Common myeloid progenitor, CD34-positive (primary cell): ENCODE measurements around the gene AASDHPPT.

ENCODE experiments used
- CTCF ChIA-PET: fragments of 350-600 bp; sonication (Branson Sonifier 250); formaldehyde crosslinking; loops from one replicate; lab custom pipeline; 2021; ENCODE audit warnings: antibody characterized with exemption; lab: Charles Lee
- POLR2A ChIA-PET: fragments of 350-600 bp; sonication (Branson Sonifier 250); formaldehyde crosslinking; loops from one replicate; lab custom pipeline; 2021; ENCODE audit warnings: antibody characterized with exemption; lab: Charles Lee
- DNase-seq, 3 donors: peaks; one replicate each; pipeline versions ENCODE4 v3.0.0 to v3.0.0-alpha.2; 2013
- H3K27ac ChIP-seq, 2 experiments: 1 replicate in 1 of 2; 2 replicates in 1 of 2; pipeline ENCODE4 v1.7.0; 2013; ENCODE audit warnings: inconsistent platforms in 2 of 2, low read length in 2 of 2, mild to moderate bottlenecking in 2 of 2, low read depth in 1 of 2, moderate library complexity in 1 of 2; ENCODE audit not compliant: severe bottlenecking in 2 of 2, insufficient read depth in 1 of 2, poor library complexity in 1 of 2
- H3K27me3 ChIP-seq, 5 experiments: replicated peaks in 2 of 5; 1 replicate in 3 of 5; 2 replicates in 2 of 5; pipeline versions ENCODE4 v1.6.1 to v1.7.0; 2013; ENCODE audit warnings: low read length in 4 of 5, mild to moderate bottlenecking in 2 of 5, moderate library complexity in 2 of 5, inconsistent platforms in 1 of 5; ENCODE audit not compliant: insufficient read depth in 5 of 5, control insufficient read depth in 4 of 5
- H3K36me3 ChIP-seq, 4 experiments: 1 replicate in 2 of 4; 2 replicates in 2 of 4; pipeline versions ENCODE4 v1.6.1 to v1.7.0; 2013; ENCODE audit warnings: low read length in 3 of 4, control low read depth in 1 of 4, mild to moderate bottlenecking in 1 of 4; ENCODE audit not compliant: control insufficient read depth in 4 of 4, insufficient read depth in 4 of 4
- H3K4me1 ChIP-seq, 4 experiments: 1 replicate in 3 of 4; 2 replicates in 1 of 4; pipeline versions ENCODE4 v1.6.1 to v1.7.1; 2013; ENCODE audit warnings: low read length in 3 of 4, mild to moderate bottlenecking in 3 of 4, control low read depth in 1 of 4, inconsistent platforms in 1 of 4, moderate library complexity in 1 of 4; ENCODE audit not compliant: control insufficient read depth in 4 of 4, insufficient read depth in 4 of 4; ENCODE audit errors: control extremely low read depth in 1 of 4
- H3K4me3 ChIP-seq, 7 experiments: 1 replicate in 4 of 7; 2 replicates in 3 of 7; pipeline versions ENCODE4 v1.5.1 to v1.7.0; 2013; ENCODE audit warnings: mild to moderate bottlenecking in 7 of 7, low read length in 6 of 7, moderate library complexity in 6 of 7, inconsistent platforms in 2 of 7, low read depth in 2 of 7, control low read depth in 1 of 7; ENCODE audit not compliant: insufficient read depth in 4 of 7, control insufficient read depth in 1 of 7; ENCODE audit errors: extremely low read depth in 1 of 7
- H3K9me3 ChIP-seq, 5 experiments: 1 replicate in 4 of 5; 2 replicates in 1 of 5; pipeline versions ENCODE4 v1.6.1 to v1.7.1; 2013; ENCODE audit warnings: low read length in 4 of 5, mild to moderate bottlenecking in 2 of 5, inconsistent platforms in 1 of 5, low read depth in 1 of 5, moderate library complexity in 1 of 5; ENCODE audit not compliant: control insufficient read depth in 4 of 5, insufficient read depth in 2 of 5; ENCODE audit errors: control extremely low read depth in 1 of 5
- WGBS: methylation state at CpG from one replicate; pipeline ENCODE4 v1.1.5; 2013; ENCODE audit not compliant: insufficient coverage; 5-methylcytosine and 5-hydroxymethylcytosine counted together

The AASDHPPT gene

DNA sequence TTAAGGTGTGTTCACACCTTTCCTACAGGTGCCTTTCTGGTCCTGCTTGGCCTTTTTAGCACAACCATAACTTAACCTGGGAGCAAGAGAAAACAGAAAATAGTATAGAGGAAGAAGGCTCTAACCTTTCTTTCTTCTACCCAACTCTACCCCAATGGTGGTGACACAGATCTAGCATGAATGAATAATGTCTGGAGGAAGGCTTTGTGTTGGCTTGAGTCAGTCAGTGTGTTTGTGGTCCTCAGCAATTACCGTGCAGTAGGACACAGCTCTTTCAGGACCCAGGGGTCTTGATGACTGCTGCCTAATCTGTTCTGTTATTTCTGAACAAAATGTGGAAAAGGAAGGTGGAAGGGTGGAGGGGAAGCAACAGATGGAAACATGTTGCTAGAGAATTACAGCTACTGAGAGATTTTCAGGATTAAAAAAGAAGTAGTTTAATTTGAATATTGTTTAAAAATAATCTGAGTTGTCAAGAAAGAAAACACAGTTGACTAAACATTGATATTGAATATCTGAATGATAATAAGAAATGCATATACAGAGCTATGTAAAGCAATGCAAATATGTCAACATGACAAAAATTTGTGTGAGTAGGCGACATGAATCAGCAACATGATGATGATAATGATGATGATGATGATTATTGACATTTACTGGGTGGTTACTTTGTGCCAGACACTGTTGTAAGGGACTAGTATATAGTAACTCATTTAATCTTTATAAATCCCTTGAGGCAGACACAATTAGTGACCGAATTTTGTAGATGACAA lies 55.3 kb downstream of the AASDHPPT start:
- ChIA-PET CTCF (interaction anchor here (1.2 kb wide), 1 partner anchor 46 kb away, joined by 3 read pairs; no protein-coding TSS in a partner anchor), POLR2A (no interaction called here)
- H3K27ac ChIP-seq = no peak overlapping the region
- H3K9me3 ChIP-seq = no peaks in the 10 kb centered on the region
- DNase-seq = no peak
- H3K4me1 ChIP-seq = no peaks in the 10 kb centered on the region
- no peak overlapping the region for H3K4me3 ChIP-seq
- peaks cover 0 to 4% (median 0%) of the 10 kb centered on the region in 5 experiments for H3K27me3 ChIP-seq
- H3K36me3 ChIP-seq = no peaks in the 10 kb centered on the region
- 100% methylated on average over 1 of the region's 3 CpGs for WGBS

- Histone ChIP-seq H3K4me3 (no peak overlapping the region), H3K27ac (no peak overlapping the region), H3K9me3 (no peaks in the 10 kb centered on the region), H3K4me1 (no peaks in the 10 kb centered on the region), H3K27me3 (peaks cover 0 to 4% (median 0%) of the 10 kb centered on the region in 5 experiments), H3K36me3 (no peaks in the 10 kb centered on the region)
- ChIA-PET CTCF (interaction anchor here (1.2 kb wide), 1 partner anchor 46 kb away, joined by 3 read pairs; no protein-coding TSS in a partner anchor), POLR2A (no interaction called here)
- DNase-seq = no peak
Observed at GRCh38 chr11:106133529-106133928, 56.1 kb downstream of the AASDHPPT start.

GRCh38 chr11:106137061-106137460 lies 59.6 kb downstream of the AASDHPPT start:
- Histone ChIP-seq H3K27ac (no peak overlapping the region), H3K27me3 (no peaks in the 10 kb centered on the region), H3K4me1 (no peaks in the 10 kb centered on the region), H3K9me3 (no peaks in the 10 kb centered on the region), H3K4me3 (no peak overlapping the region), H3K36me3 (no peaks in the 10 kb centered on the region)
- POLR2A ChIA-PET = no interaction called here
- CTCF ChIA-PET = interaction anchor here (0.6 kb wide), 1 partner anchor 1912 kb away, joined by 3 read pairs; no protein-coding TSS in a partner anchor
- no peak for DNase-seq

GRCh38 chr11:106137758-106138157 lies 60.3 kb downstream of the AASDHPPT start:
- ChIA-PET CTCF (interaction anchor here (0.6 kb wide), 1 partner anchor 1912 kb away, joined by 3 read pairs; no protein-coding TSS in a partner anchor), POLR2A (no interaction called here)
- Histone ChIP-seq H3K9me3 (no peaks in the 10 kb centered on the region), H3K36me3 (no peaks in the 10 kb centered on the region), H3K4me3 (no peak overlapping the region), H3K27ac (no peak overlapping the region), H3K4me1 (no peaks in the 10 kb centered on the region), H3K27me3 (no peaks in the 10 kb centered on the region)
- WGBS = no CpG with 5 or more reads among the region's 1 CpG
- no peak for DNase-seq
